HepG2 (cell line): Measurements from ENCODE around the gene ZC3H4. TPM values are rescaled to one million over a fixed set of nuclear protein-coding genes. Genes with fewer than 3 reads are reported as not detected.

Source experiments
- ELK4 ChIP-seq: sonication (generic); formaldehyde crosslinking; IDR thresholded peaks from 2 replicates; pipeline ENCODE4 v1.9.0; 2021; ENCODE audit warnings: missing genetic modification reagents, borderline replicate concordance
- ETV5 ChIP-seq: IDR thresholded peaks from 2 replicates; pipeline ENCODE4 v1.6.1; 2018; ENCODE audit warnings: missing biosample characterization, missing genetic modification reagents, inconsistent platforms, borderline replicate concordance
- HIC2 ChIP-seq: sonication (generic); formaldehyde crosslinking; IDR thresholded peaks from 2 replicates; pipeline ENCODE4 v1.9.0; 2022; ENCODE audit warnings: low read depth, missing genetic modification reagents
- HMGXB3 ChIP-seq: sonication (generic); formaldehyde crosslinking; IDR thresholded peaks from 2 replicates; pipeline ENCODE4 v1.4.0; 2020; ENCODE audit warnings: missing genetic modification reagents, borderline replicate concordance
- HNRNPUL1 ChIP-seq: fragments of 200-400 bp; formaldehyde crosslinking; IDR thresholded peaks from 2 replicates; pipeline ENCODE4 v1.6.1; 2017; ENCODE audit warnings: low read depth, mild to moderate bottlenecking, low read length, moderate library complexity
- LRRFIP1 ChIP-seq: sonication (generic); formaldehyde crosslinking; conservative IDR thresholded peaks from 2 replicates; pipeline ENCODE4 v1.4.0; 2020; ENCODE audit warnings: missing genetic modification reagents
- MNT ChIP-seq: fragments of 450-650 bp; IDR thresholded peaks from 2 replicates; pipeline ENCODE4 v1.6.1; 2016
- NFYC ChIP-seq: IDR thresholded peaks from 2 replicates; pipeline ENCODE4 v1.6.1; 2016; ENCODE audit warnings: missing genetic modification reagents, missing compliant biosample characterization
- PHF21A ChIP-seq: sonication (generic); formaldehyde crosslinking; IDR thresholded peaks from 2 replicates; pipeline ENCODE4 v1.5.0; 2020; ENCODE audit warnings: mild to moderate bottlenecking, missing genetic modification reagents
- ZFP1 ChIP-seq: IDR thresholded peaks from 2 replicates; pipeline ENCODE4 v1.6.1; 2016
- ZMYM3 ChIP-seq: sonication (generic); formaldehyde crosslinking; IDR thresholded peaks from 2 replicates; pipeline ENCODE4 v1.5.1; 2020; ENCODE audit warnings: mild to moderate bottlenecking, missing genetic modification reagents
- ZNF292 ChIP-seq: sonication (generic); formaldehyde crosslinking; IDR thresholded peaks from 2 replicates; pipeline ENCODE4 v1.8.1; 2022; ENCODE audit warnings: mild to moderate bottlenecking, low read depth, missing genetic modification reagents, borderline replicate concordance
- ZNF30 ChIP-seq: sonication (generic); formaldehyde crosslinking; IDR thresholded peaks from 2 replicates; pipeline ENCODE4 v1.5.0; 2020; ENCODE audit warnings: mild to moderate bottlenecking, missing genetic modification reagents
- ZNF788 ChIP-seq: sonication (generic); formaldehyde crosslinking; IDR thresholded peaks from 2 replicates; pipeline ENCODE4 v1.5.0; 2020; ENCODE audit warnings: mild to moderate bottlenecking, missing genetic modification reagents, borderline replicate concordance
- polyA plus RNA-seq, 8 experiments: library from polyadenylated mRNA; depleted of rRNA in 3 of 8; stranded (reverse) in 7 of 8; unstranded in 1 of 8; fragments of >200 nt; fragmentation: Illumina TruSeq in 4 of 8; extraction: Trizol in 4 of 8; gene quantifications; 2 replicates each; pipeline versions ENCODE4 v1.2.1 to v1.2.3, GENCODE V29; 2011 to 2016; ENCODE audit warnings: low read depth in 4 of 8, missing spikeins in 1 of 8, mixed read lengths in 1 of 8; ENCODE audit not compliant: insufficient read depth in 1 of 8
- total RNA-seq, 5 experiments: library from RNA; depleted of rRNA; stranded (reverse); fragments of >200 nt; fragmentation: Illumina TruSeq; extraction: Trizol; gene quantifications; 2 replicates each; pipeline ENCODE4 v1.2.3, GENCODE V29; 2016; ENCODE audit warnings: low read depth in 1 of 5
- TF ChIP-seq, protein P1 (sequence below): sonication (generic); formaldehyde crosslinking; IDR thresholded peaks from 2 replicates; pipeline ENCODE4 v1.5.0; 2020; ENCODE audit warnings: missing genetic modification reagents

The ZC3H4 gene
- total and polyA plus RNA-seq, 2 of the 13 experiments (the other 11 are each of a cell fraction or from before 2014, with no cell fraction given): 1.8 to 10.7 TPM

DNA sequence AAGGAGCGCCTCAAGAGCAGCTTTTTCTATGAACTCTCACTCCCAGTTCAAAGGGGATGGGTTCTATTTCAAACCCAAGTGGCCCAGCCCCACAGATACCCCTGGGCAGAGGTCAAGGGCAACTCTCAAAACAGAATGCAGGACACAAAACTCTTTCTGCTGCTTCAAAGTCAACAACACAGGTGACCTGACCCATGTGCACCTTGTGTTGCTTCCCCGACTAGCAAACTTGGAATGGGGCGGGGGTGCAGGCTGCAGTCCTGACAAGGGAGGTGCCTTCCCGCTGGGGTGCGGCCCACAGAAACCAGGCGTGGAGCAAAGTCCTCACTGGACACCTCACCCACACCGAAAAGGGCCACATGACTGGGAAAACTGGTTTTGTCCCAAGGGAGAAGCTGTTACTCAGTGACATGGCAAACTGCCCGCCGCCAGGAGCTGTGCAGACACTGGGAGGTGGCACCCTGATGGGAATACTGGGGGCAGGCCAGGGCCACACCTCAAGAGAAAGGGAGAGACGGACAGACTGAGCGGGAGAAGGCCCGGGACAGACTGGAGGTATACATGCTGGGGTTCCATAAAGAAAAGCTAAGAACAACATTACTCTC is 17.4 kb downstream of the ZC3H4 start (continued):
- TF ChIP-seq ETV5 (CRISPR knock-in tag) (peak; percentile 55; the same call in 1 of the 2 replicates), ZNF30 (CRISPR knock-in tag) (no peak), HMGXB3 (peak; percentile 68; the same call in 1 of the 2 replicates), ZNF788 (peak; percentile 95; the same call in 1 of the 2 replicates), MNT (peak; percentile 90), LRRFIP1 (no peak), ZFP1 (CRISPR knock-in tag) (peak; percentile 85; the same call in 1 of the 2 replicates), ZNF292 (CRISPR knock-in tag) (peak; percentile 58; the same call in 1 of the 2 replicates), NFYC (CRISPR knock-in tag) (peak; percentile 29; the same call in 1 of the 2 replicates), HIC2 (CRISPR knock-in tag) (peak; percentile 87), ELK4 (CRISPR knock-in tag) (no peak), HNRNPUL1 (no peak), PHF21A (CRISPR knock-in tag) (peak; percentile 99), ZMYM3 (peak; percentile 80; the same call in 1 of the 2 replicates)
- TF ChIP-seq, protein P1, sequence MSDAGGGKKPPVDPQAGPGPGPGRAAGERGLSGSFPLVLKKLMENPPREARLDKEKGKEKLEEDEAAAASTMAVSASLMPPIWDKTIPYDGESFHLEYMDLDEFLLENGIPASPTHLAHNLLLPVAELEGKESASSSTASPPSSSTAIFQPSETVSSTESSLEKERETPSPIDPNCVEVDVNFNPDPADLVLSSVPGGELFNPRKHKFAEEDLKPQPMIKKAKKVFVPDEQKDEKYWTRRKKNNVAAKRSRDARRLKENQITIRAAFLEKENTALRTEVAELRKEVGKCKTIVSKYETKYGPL (CRISPR knock-in tag): no peak
